ENCODE results near the gene MYBPC2.

Gene MYBPC2

GRCh38 chr19:50432221-50433028, at the start of gene MYBPC2:
MYBPC2 (plus strand) TSS chr19:50432892; CDS start chr19:50432954, 62 bp downstream.
- no peak for TF ChIP-seq CTCF (IDR thresholded peaks at IDR 0.05; ENCODE audit: borderline replicate concordance, control extremely low read depth, extremely low read depth, insufficient read depth, missing control alignments)
- in situ Hi-C loops (cut with MboI; ENCODE audit: low sequenced_read_pairs, unreplicated experiment): no loop called here
- DNase-seq (ENCODE audit: low spot score): peak; percentile 58

- TF ChIP-seq CTCF (IDR thresholded peaks at IDR 0.05; ENCODE audit: borderline replicate concordance, control extremely low read depth, extremely low read depth, insufficient read depth, missing control alignments): no peak
- in situ Hi-C loops (cut with MboI; ENCODE audit: low sequenced_read_pairs, unreplicated experiment): no loop called here
- DNase-seq (ENCODE audit: low spot score): peak; percentile 37
Observed at GRCh38 chr19:50383001-50383851, 49.5 kb upstream of the MYBPC2 start.

- no peak for TF ChIP-seq CTCF (IDR thresholded peaks at IDR 0.05; ENCODE audit: borderline replicate concordance, control extremely low read depth, extremely low read depth, insufficient read depth, missing control alignments)
- DNase-seq (ENCODE audit: low spot score): peak; percentile 100
- in situ Hi-C loops (cut with MboI; ENCODE audit: low sequenced_read_pairs, unreplicated experiment): no loop called here
Observed at GRCh38 chr19:50383852-50384684, 48.6 kb upstream of the MYBPC2 start, which contains the start of gene POLD1. POLD1 (plus strand) TSS chr19:50384347; CDS start chr19:50398852, 14,505 bp downstream.

- no peak for TF ChIP-seq CTCF (IDR thresholded peaks at IDR 0.05; ENCODE audit: borderline replicate concordance, control extremely low read depth, extremely low read depth, insufficient read depth, missing control alignments)
- in situ Hi-C loops (cut with MboI; ENCODE audit: low sequenced_read_pairs, unreplicated experiment): no loop called here
- DNase-seq (ENCODE audit: low spot score): no peak
Observed at GRCh38 chr19:50384685-50385535, 47.8 kb upstream of the MYBPC2 start.

GRCh38 chr19:50387176-50387867, 45.4 kb upstream of the MYBPC2 start:
- no peak for TF ChIP-seq CTCF (IDR thresholded peaks at IDR 0.05; ENCODE audit: borderline replicate concordance, control extremely low read depth, extremely low read depth, insufficient read depth, missing control alignments)
- in situ Hi-C loops (cut with MboI; ENCODE audit: low sequenced_read_pairs, unreplicated experiment): no loop called here
- DNase-seq (ENCODE audit: low spot score): no peak

Data from GM13976 (cell line).